Activated CD4-positive, CD25-positive, alpha-beta regulatory T cell (primary cell): ENCODE data around the gene APLP1.
"Not testable (repeated sequence)": the region's sequence is repeated elsewhere in the genome, so short reads cannot be mapped to it uniquely, and the experiment has no call there.

Experiments
- DNase-seq, 4 experiments: peaks; one replicate each; lab custom pipeline; 2025; lab: John Stamatoyannopoulos, UW

The APLP1 gene

DNA sequence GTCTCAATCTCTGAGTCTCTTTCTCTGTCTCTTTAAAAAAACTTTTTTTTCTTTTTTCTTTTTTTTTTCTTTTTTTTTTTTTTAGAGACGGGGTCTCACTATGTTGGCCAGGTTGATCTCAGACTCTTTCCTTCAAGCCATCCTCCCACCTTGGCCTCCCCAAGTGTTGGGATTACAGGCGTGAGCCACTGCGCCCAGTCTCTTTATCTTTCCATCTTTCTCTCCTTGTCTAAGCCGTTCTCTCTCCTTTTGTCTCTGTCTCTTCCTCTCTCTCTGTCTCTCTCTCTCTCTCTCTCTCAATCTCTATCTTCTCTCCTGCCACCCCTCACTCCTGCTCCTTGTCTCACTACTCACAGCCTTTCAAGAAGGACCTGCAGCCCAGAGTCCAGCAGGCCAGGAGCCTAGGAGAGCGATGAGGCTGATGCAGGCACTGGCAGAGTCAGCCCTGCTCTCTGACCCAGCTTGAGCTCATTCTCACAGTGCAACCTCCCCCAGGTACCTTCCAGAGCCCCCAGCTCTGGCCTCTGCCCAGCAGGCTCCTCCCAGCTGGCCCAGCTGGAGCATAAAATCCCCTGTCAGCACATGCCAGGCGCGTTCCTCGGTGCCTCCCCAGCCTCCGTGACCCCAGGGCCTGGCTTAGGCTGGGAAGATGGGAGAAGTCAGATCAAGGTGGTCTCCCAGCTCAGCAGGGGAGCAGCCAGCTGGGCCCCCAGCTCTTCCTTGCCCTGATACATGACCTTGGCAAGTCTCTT lies 16.2 kb upstream of the APLP1 start, which contains the start of gene NPHS1:
Gene NPHS1 (minus strand): TSS at position 476 of the 752 bp plus-strand sequence. CDS start 667 bp downstream, outside the sequence.
- no peak for DNase-seq

DNA sequence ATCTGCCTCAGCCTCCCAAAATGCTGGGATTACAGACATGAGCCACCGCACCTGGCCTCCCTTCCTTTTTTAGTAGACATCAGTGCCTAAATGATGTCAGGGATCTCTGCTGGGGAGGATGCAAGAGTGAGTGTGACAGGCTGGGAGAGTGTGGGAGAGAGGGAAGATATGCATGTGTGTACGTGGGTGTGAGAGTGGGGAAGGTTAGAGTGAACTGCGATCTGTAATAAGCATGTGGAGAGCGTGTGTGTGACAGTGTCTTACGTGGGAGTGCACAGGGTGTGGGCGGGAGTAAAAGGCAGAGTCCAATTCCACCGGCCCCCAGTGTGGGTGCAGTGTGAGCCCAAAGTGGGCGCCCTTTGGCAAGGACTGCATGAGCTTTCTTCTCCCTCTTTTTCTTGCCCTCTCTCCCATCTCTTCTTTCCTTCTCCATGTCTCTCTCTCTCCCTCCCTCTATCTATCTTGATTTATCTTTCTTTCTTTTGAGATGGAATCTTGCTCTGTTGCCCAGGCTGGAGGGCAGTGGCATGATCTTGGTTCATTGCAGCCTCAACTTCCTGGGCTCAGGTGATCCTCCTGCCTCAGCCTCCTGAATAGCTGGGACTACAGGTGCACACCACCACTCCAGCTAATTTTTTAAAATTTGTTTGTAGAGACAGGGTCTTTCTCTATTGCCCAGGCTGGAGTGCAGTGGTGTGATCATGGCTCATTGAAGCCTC lies 15.2 kb upstream of the APLP1 start:
- DNase-seq, result no peak

- DNase-seq, result no peak
Observed at GRCh38 chr19:35856546-35857149, 11.7 kb upstream of the APLP1 start, which contains the start of gene KIRREL2. Gene KIRREL2, plus strand, starts transcription at chr19:35856911. Its CDS starts 209 bp downstream, at chr19:35857120.

DNA sequence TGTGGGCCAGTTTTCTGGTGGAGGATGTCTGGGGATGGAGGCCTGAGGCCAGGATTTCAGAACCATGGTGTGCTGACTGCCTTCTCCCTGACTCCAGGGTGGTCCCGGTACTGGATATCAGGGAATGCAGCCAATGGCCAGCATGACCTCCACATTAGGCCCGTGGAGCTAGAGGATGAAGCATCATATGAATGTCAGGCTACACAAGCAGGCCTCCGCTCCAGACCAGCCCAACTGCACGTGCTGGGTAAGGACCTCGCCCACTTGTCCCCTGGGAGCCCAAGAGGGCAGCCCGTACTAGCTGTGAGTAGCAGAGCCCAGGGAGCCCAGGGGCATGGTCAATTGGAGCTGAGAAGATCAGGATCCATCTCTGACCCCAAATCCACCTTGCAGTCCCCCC lies 10.1 kb upstream of the APLP1 start:
- DNase-seq, result no peak

GRCh38 chr19:35859414-35859813 lies 9.0 kb upstream of the APLP1 start:
- no peak for DNase-seq

DNA sequence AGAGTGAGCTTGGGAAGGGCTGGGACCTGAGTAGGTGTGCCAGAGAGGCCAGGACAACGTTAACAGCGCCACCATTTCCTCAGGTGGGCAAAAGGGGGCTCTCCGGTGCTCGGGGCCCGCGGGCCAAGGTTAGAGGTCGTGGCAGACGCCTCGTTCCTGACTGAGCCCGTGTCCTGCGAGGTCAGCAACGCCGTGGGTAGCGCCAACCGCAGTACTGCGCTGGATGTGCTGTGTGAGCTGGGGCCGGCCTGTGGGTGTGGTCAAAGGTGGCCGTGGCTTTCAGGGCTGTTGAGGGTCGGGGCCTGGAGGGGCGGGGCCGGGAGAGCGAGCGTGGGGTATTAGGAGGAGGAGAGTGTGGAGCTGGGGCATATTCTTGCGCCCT lies 7.9 kb upstream of the APLP1 start:
- no peak for DNase-seq

DNA sequence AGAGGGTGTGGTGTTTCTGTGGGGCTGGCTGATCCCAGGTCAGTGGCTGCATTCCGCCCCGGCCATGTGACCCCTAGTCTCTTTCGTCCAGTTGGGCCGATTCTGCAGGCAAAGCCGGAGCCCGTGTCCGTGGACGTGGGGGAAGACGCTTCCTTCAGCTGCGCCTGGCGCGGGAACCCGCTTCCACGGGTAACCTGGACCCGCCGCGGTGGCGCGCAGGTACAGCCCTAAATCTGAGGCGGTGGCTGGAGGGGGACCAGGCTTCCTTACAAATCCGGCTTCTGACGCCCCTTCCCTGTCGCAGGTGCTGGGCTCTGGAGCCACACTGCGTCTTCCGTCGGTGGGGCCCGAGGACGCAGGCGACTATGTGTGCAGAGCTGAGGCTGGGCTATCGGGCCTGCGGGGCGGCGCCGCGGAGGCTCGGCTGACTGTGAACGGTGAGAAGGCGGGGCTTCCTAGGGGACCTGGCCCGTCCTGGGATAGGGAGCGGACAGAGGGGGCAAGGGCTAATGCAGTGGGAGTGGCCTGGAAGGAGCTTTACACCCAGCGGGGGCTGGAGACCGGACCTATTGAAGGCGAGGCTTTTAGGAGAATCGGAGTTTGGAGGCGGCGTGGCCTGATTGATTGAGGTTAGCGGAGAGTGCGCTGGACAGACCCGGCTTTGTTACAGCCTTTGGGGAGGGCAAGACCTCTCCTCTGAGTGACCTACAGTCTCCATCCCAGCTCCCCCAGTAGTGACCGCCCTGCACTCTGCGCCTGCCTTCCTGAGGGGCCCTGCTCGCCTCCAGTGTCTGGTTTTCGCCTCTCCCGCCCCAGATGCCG lies 7.3 kb upstream of the APLP1 start:
- DNase-seq, result no peak

DNA sequence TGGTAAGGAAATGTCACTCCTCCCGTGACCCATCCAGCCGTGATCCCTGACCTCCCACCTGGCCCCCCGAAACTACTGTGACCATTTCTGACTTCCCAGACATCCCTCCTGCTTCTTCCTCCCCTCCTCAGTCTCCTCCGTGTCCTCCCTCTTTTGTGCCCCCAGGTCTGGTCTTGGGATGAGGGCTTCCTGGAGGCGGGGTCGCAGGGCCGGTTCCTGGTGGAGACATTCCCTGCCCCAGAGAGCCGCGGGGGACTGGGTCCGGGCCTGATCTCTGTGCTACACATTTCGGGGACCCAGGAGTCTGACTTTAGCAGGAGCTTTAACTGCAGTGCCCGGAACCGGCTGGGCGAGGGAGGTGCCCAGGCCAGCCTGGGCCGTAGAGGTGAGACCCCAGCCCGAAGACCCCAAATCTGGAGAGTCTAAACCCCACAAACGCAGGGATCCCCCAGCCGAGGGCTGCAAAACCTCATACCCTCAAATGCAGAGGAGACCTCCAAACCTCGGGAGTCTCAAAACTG lies 6.7 kb upstream of the APLP1 start:
- no peak for DNase-seq

DNA sequence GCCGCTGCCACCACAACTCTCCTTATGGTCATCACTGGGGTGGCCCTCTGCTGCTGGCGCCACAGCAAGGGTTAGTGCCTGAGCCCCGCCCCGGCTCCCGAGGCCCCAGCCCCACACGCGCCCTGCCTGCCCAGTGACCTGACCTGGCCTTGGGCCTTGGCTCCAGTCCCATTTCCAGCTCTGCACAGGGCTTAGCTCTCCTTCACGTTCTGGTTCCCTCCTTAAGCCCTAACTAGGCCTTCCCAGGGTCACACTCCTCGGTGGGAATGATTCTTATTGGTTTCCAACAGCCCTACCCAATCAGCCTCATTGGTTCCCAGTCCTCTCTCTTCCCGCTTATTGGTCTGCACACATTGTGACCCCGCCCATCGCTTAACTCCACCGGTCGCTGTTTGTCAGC lies 5.8 kb upstream of the APLP1 start:
- DNase-seq, result no peak

DNA sequence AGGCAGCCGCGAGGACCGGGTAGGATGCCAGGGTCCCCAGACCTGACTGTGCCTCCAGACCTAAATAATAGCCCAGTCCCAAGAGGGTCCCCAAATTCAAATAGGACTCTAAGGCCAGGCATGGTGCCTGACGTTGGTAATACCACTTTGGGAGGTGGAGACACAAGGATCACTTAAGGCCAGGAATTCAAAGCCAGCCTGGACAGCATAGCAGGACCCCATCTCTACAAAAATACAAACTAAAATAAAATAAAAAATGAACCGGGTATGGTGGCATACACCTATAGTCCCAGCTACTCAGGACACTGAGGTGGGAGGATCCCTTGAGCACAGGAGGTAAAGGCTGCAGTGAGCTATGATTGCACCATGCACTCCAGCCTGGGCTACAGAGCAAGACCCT lies 5.4 kb upstream of the APLP1 start:
- no peak for DNase-seq

- DNase-seq, result no peak
Observed at GRCh38 chr19:35868823-35869326, 501 bp downstream of the APLP1 start.

DNA sequence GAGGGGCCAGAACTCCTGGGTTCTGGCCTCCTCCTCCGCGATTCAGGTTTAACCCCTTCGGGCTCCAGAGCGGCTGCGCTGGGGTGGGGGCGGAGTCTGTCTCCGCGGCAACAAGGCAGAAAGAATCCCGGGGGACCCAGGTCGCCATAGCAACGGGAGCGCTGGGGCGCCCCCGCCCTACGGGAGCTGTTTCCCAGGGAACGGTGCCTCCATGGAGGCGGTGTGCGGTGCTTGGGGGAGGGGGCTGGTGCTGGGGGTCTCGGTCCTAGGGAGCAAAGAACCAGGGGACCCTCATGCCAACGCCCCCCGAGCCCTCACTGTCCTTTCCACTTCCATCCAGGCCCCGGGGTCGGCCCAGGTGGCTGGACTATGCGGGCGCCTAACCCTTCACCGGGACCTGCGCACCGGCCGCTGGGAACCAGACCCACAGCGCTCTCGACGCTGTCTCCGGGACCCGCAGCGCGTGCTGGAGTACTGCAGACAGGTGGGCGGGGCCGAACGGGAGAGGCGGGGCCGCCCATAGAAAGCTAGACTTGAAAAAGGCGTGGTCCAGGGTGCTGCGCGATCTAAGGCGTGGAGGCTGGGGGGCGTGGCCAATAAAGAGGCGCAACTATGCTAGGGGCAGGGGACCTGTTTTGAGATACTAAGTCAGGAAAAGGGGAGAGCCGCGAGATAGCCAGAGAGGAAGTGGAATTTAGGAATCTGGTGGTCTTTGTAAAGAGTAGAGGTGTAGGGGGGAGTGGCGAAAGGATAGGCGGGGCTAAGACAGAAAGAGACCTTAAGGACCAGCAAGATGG lies 1.2 kb downstream of the APLP1 start:
- peak; percentile 42 to 65 (median 50) for DNase-seq

DNA sequence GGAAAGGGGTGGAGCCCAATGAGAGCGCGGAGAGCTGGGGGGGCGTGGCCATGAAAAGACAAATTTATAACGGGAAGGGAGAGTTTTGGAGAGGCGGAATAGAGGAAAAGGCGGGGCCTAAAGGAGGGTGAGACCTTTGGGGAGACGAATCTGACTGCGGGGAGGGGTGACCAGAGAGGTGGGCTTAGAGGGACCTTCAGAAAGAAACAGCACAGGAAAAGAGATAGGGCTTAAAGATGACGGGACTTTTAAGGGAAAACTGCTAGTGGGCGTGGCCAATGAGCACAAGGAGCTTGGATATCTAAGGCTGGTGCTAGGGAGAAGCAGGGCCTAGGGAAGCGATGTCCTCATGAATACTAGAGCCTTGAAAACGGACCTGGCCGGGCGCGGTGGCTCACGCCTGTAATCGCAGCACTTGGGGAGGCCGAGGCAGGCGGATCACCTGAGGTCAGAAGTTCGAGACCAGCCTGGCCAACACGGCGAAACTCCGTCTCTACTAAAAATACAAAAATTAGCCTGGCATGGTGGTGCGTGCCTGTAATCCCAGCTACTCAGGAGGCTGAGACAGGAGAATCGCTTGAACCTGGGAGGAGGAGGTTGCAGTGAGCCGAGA lies 1.9 kb downstream of the APLP1 start:
- DNase-seq, result not testable (repeated sequence)

DNA sequence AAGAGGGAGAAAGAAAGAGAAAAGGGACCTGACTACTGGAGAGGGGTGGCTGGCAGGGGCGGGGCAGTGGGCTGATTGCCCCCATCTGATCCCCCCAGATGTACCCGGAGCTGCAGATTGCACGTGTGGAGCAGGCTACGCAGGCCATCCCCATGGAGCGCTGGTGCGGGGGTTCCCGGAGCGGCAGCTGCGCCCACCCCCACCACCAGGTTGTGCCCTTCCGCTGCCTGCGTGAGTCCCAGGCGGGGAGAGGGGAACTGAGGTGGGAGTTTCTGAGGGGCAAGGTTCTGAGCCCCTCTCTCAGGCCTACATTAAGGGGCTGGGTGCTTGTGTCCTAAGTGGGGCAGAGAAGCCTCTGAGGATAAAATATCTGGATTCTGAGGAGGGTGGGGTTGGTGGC lies 2.4 kb downstream of the APLP1 start:
- DNase-seq, result no peak

DNA sequence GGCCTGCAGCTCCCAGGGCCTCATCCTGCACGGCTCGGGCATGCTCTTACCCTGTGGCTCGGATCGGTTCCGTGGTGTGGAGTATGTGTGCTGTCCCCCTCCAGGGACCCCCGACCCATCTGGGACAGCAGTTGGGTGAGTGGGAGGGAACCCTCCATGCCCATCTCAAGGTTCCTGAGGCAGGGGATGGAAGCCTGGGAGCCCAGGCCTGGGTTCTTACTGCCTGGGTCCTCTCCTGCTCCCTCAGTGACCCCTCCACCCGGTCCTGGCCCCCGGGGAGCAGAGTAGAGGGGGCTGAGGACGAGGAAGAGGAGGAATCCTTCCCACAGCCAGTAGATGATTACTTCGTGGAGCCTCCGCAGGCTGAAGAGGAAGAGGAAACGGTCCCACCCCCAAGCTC lies 3.2 kb downstream of the APLP1 start:
- DNase-seq, result no peak

DNA sequence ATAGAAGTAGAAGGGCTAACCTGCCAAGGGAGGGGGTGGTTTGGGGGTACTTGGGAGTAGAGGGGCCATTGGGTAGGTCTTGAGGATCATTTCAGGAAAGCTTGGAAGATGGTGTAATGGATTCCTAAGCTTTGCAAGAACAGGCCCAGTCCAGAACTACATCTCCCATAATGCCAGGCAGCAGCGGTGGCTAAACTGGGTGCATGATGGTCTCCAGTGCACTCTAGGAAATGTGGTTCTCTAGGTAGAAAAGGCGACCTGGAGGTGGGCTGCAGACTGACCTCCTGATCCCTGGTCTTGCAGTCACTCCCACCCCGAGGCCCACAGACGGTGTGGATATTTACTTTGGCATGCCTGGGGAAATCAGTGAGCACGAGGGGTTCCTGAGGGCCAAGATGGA lies 3.8 kb downstream of the APLP1 start:
- no peak for DNase-seq

DNA sequence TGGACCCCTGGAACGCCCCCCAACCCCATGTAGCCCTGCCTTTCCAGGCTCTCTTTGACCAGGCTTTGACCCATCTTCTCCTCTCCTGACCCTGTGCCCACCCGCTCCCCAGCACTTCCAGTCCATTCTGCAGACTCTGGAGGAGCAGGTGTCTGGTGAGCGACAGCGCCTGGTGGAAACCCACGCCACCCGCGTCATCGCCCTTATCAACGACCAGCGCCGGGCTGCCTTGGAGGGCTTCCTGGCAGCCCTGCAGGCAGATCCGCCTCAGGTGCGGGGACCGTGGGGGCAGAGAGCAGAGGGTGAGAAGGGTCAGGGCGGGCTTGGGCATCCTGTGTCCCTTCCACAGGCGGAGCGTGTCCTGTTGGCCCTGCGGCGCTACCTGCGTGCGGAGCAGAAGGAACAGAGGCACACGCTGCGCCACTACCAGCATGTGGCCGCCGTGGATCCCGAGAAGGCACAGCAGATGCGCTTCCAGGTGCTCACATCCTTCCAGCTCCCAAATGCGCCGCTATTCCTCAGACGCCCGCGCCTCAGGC lies 6.1 kb downstream of the APLP1 start:
- no peak for DNase-seq

DNA sequence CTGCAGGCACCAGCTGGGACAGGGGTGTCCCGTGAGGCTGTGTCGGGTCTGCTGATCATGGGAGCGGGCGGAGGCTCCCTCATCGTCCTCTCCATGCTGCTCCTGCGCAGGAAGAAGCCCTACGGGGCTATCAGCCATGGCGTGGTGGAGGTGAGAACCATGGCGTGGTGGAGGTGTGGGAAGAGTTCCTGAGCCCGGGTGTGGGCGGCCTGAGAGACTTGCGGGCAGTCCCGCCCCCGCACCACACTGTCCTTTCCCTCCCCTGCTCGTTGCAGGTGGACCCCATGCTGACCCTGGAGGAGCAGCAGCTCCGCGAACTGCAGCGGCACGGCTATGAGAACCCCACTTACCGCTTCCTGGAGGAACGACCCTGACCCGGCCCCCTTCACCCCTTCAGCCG lies 10.7 kb downstream of the APLP1 start:
- DNase-seq, result no peak

- DNase-seq, result peak; percentile 29 to 64 (median 53)
Observed at GRCh38 chr19:35879770-35880317, 11.5 kb downstream of the APLP1 start.
